A673 (cell line): Measurements from ENCODE around the gene GNG7. TPM values are rescaled to one million over a fixed set of nuclear protein-coding genes. Genes with fewer than 3 reads are reported as not detected.

Experiments used
- BruUV-seq: library from RNA; stranded (reverse); fragments of 400-500 nt; replicated peaks from 2 replicates; lab custom pipeline; 2021; lab: Mats Ljungman, UMichigan
- CTCF ChIA-PET: fragments of 300-600 bp; sonication (Branson Sonifier 250); formaldehyde crosslinking; loops from one replicate; lab custom pipeline; 2022; ENCODE audit warnings: antibody characterized with exemption; lab: Charles Lee
- POLR2A ChIA-PET: fragments of 300-600 bp; sonication (Branson Sonifier 250); formaldehyde crosslinking; loops from one replicate; lab custom pipeline; 2022; ENCODE audit warnings: antibody characterized with exemption; ENCODE audit not compliant: low non-redundant PET; lab: Charles Lee
- DNase-seq: peaks from one replicate; pipeline ENCODE4 v3.0.0-alpha.2; 2015; ENCODE audit warnings: low spot score
- H3K27ac ChIP-seq: fragments of 200-600 bp; sonication (generic); 2 replicates; pipeline ENCODE4 v1.5.1; 2016; ENCODE audit warnings: mixed run types, low read depth, mild to moderate bottlenecking, mixed read lengths, antibody characterized with exemption, low read length; ENCODE audit not compliant: poor library complexity, severe bottlenecking
- H3K27me3 ChIP-seq: fragments of 200-600 bp; sonication (generic); replicated peaks from 2 replicates; pipeline ENCODE4 v1.6.1; 2017; ENCODE audit warnings: mixed run types, low read depth, mild to moderate bottlenecking, mixed read lengths, antibody characterized with exemption, low read length; ENCODE audit not compliant: insufficient read depth, poor library complexity
- H3K36me3 ChIP-seq: fragments of 200-600 bp; sonication (generic); 2 replicates; pipeline ENCODE4 v1.6.1; 2016; ENCODE audit warnings: mixed run types, mild to moderate bottlenecking, mixed read lengths, antibody characterized with exemption, low read length; ENCODE audit not compliant: insufficient read depth, poor library complexity, severe bottlenecking
- H3K4me1 ChIP-seq: fragments of 200-600 bp; sonication (generic); 2 replicates; pipeline ENCODE4 v1.6.1; 2017; ENCODE audit warnings: mixed run types, mild to moderate bottlenecking, mixed read lengths, antibody characterized with exemption, low read length; ENCODE audit not compliant: insufficient read depth, poor library complexity, severe bottlenecking
- H3K4me3 ChIP-seq: fragments of 200-600 bp; sonication (generic); 2 replicates; pipeline ENCODE4 v1.5.1; 2016; ENCODE audit warnings: low read depth, mixed run types, mild to moderate bottlenecking, mixed read lengths, low read length; ENCODE audit not compliant: poor library complexity, severe bottlenecking
- H3K9me3 ChIP-seq: fragments of 200-600 bp; sonication (generic); 2 replicates; pipeline ENCODE4 v1.6.1; 2016; ENCODE audit warnings: mixed run types, low read depth, mild to moderate bottlenecking, mixed read lengths, antibody characterized with exemption, low read length; ENCODE audit not compliant: poor library complexity, severe bottlenecking
- EZH2 ChIP-seq: fragments of 200-600 bp; sonication (generic); IDR thresholded peaks from 2 replicates; pipeline ENCODE4 v1.6.1; 2017; ENCODE audit warnings: borderline replicate concordance, low read depth, mild to moderate bottlenecking, mixed read lengths, antibody characterized with exemption, low read length; ENCODE audit not compliant: poor library complexity, severe bottlenecking
- intact Hi-C: fragments of 100-400 bp; cut with micrococcal nuclease; formaldehyde crosslinking; loops from one replicate; pipeline ENCODE4 v1.10.0; 2022; ENCODE audit not compliant: unreplicated experiment
- microRNA-seq: library from miRNA; unstranded; fragments of <30 nt; microRNA quantifications from one replicate; pipeline ENCODE4 v1.2.0, GENCODE V29; 2021
- total RNA-seq: library from RNA; stranded (reverse); gene quantifications from 2 replicates; pipeline ENCODE4 v1.2.3, GENCODE V29; 2021
- TF ChIP-seq, protein P1 (sequence below): fragments of 300-800, 200-600 bp; sonication (generic); conservative IDR thresholded peaks from 2 replicates; pipeline ENCODE4 v1.5.1; 2017; ENCODE audit warnings: low read depth, mild to moderate bottlenecking, antibody characterized with exemption, low read length, moderate library complexity, mixed read lengths

GNG7 gene
- total RNA-seq, 1 experiment from 2014 or later: 0.30 TPM

DNA sequence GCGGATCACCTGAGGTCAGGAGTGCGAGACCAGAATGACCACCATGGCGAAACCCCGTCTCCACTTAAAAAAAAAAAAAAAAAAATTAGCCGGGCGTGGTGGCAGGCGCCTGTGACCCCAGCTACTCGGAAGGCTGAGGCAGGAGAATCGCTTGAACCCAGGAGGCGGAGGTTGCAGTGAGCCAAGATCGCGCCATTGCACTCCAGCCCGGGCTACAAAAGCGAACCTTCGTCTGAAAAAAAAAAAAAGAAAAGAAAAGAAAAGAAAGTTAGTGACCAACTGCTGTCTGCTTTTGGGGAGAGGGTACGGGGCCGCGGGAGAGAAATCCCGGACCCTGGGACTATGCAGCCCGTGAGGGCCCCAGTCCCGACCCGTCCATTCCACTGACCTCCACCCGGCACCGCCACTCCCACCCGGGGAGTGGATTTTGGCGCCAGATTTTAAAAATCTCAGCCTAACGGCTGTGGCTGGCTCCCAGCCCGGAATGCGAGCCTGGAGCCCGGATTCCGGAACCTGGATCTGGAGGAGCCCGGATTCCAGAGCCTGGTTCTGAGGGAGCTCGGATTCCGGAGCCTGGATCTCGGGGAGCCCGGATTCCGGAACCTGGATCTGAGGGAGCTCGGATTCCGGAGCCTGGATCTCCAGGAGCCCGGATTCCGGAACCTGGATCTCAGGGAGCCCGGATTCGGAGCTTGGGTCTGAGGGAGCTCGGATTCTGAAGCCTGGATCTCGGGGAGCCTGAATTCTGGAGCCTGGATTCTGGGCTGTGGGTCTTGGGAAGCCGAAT lies 239.7 kb downstream of the GNG7 start:
- Histone ChIP-seq H3K9me3 (no peaks in the 10 kb centered on the region), H3K4me1 (peaks cover 9% of the 10 kb centered on the region), H3K27me3 (no peaks in the 10 kb centered on the region), H3K4me3 (peak overlapping the region; percentile 62), H3K36me3 (no peaks in the 10 kb centered on the region), H3K27ac (peak overlapping the region; percentile 87)
- intact Hi-C loops: no loop called here
- DNase-seq: peak; percentile 98
- no peak for TF ChIP-seq EZH2
- TF ChIP-seq, protein P1, sequence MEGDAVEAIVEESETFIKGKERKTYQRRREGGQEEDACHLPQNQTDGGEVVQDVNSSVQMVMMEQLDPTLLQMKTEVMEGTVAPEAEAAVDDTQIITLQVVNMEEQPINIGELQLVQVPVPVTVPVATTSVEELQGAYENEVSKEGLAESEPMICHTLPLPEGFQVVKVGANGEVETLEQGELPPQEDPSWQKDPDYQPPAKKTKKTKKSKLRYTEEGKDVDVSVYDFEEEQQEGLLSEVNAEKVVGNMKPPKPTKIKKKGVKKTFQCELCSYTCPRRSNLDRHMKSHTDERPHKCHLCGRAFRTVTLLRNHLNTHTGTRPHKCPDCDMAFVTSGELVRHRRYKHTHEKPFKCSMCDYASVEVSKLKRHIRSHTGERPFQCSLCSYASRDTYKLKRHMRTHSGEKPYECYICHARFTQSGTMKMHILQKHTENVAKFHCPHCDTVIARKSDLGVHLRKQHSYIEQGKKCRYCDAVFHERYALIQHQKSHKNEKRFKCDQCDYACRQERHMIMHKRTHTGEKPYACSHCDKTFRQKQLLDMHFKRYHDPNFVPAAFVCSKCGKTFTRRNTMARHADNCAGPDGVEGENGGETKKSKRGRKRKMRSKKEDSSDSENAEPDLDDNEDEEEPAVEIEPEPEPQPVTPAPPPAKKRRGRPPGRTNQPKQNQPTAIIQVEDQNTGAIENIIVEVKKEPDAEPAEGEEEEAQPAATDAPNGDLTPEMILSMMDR: no peak
- ChIA-PET CTCF (interaction anchor here (0.6 kb wide), 1 partner anchor 136 kb away, joined by 3 read pairs; no protein-coding TSS in a partner anchor), POLR2A (no interaction called here)
- BruUV-seq: TSS peak; percentile 94

DNA sequence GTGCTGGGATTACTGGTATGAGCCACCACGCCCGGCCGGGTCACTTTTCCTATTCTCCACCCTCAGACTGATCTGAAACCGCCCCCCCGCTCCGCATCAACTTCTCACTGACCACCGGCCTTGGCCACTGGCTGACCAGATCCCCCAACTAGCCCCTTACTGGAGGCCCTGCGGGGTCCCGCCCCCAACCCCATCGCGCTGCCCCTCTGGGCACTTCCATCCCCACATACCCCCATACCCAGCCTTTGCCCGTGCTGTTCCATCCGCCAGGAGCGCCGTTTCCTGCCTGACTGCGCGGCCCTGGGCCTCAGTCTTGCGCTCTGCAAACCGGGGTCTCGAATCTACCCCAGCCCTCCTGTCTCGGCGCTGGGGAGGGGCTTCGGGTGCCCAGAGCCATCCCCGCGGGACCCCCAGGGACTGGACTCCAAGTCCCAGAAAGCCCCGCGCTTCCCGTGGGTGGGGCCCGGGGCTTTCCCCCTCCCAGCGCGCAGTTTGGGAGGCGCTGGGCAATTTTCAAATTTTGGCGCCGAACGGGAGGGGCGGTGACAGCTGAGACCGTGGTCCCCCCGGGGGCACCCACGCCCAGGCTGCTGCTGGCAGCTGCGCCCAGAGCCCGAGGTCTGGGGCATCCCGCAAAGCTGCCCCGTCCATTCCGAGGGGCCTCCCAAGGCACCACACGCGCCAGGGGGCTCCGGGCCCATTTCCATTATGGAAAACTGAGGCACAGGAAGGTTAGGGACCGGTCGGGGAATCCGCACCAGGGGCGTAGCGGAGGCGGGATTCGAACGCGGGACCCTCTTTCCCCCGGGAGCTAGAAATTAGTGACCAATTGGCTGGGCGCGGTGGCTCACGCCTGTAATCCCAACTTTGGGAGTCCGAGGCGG lies 240.5 kb downstream of the GNG7 start:
- Histone ChIP-seq H3K27me3 (no peaks in the 10 kb centered on the region), H3K4me1 (peaks cover 13% of the 10 kb centered on the region), H3K4me3 (peak overlapping the region; percentile 62), H3K9me3 (no peaks in the 10 kb centered on the region), H3K36me3 (no peaks in the 10 kb centered on the region), H3K27ac (peak overlapping the region; percentile 87)
- ChIA-PET POLR2A (no interaction called here), CTCF (interaction anchor here (0.6 kb wide), 1 partner anchor 149 kb away, joined by 3 read pairs; no protein-coding TSS in a partner anchor)
- no peak for TF ChIP-seq EZH2
- TF ChIP-seq, protein P1: 0 out of 2 replicates have a peak, but pooled peaks have one; percentile 14
- intact Hi-C loops: no loop called here
- DNase-seq: peak; percentile 94
- BruUV-seq: no TSS peak

Small RNAs within 50 kb of the gene (microRNA-seq; reads per million reads assigned to microRNA genes)
- gene MIR7850: not detected

Other genes starting within 250 kb of the GNG7 start
- 241 and 243 TPM in 2 replicates for gene LMNB2, start 245.7 kb downstream of the GNG7 start, total RNA-seq
- gene GADD45B, start 226.6 kb downstream of the GNG7 start, total RNA-seq: 12.3 and 16.4 TPM in 2 replicates
- gene DIRAS1, start 18.7 kb upstream of the GNG7 start, total RNA-seq: 36.8 and 46.5 TPM in 2 replicates
- 43.2 and 44.8 TPM in 2 replicates for gene SLC39A3, start 37.3 kb upstream of the GNG7 start, total RNA-seq
- 101 and 106 TPM in 2 replicates for gene SGTA, start 80.6 kb upstream of the GNG7 start, total RNA-seq
- gene THOP1, start 82.8 kb upstream of the GNG7 start, total RNA-seq: 168 and 186 TPM in 2 replicates
- gene ZNF554, start 117.2 kb upstream of the GNG7 start, total RNA-seq: 3.5 and 5.1 TPM in 2 replicates
- 4.8 and 6.2 TPM in 2 replicates for gene ZNF555, start 138.8 kb upstream of the GNG7 start, total RNA-seq
- gene ZNF556, start 164.6 kb upstream of the GNG7 start, total RNA-seq: not detected in 2 replicates
- 5.1 and 5.5 TPM in 2 replicates for gene ZNF57, start 198.2 kb upstream of the GNG7 start, total RNA-seq
- 6.3 and 6.4 TPM in 2 replicates for gene ZNF77, start 242.3 kb upstream of the GNG7 start, total RNA-seq